ENCODE results near the gene KAZN.

KAZN gene

GRCh38 chr1:15055736-15056415 is 457.4 kb downstream of the KAZN start:
- no peak for DNase-seq

GRCh38 chr1:15056515-15057285 is 458.2 kb downstream of the KAZN start:
- DNase-seq = peak; percentile 53

GRCh38 chr1:15057834-15058233 is 459.3 kb downstream of the KAZN start:
- no peak for DNase-seq

GRCh38 chr1:15058261-15058660 is 459.8 kb downstream of the KAZN start:
- DNase-seq = no peak

- no peak for DNase-seq
These were observed 461.6 kb downstream of the KAZN start for GRCh38 chr1:15060104-15060503.

GRCh38 chr1:15062479-15063099 is 464.1 kb downstream of the KAZN start:
- DNase-seq = no peak

- DNase-seq = no peak
These were observed 464.9 kb downstream of the KAZN start for GRCh38 chr1:15063346-15063745.

- DNase-seq = no peak
These were observed 465.3 kb downstream of the KAZN start for GRCh38 chr1:15063783-15064182.

- no peak for DNase-seq
These were observed 465.9 kb downstream of the KAZN start for GRCh38 chr1:15064217-15064929.

- no peak for DNase-seq
These were observed 466.8 kb downstream of the KAZN start for GRCh38 chr1:15065291-15065690.

GRCh38 chr1:15065736-15066135 is 467.3 kb downstream of the KAZN start:
- no peak for DNase-seq

- no peak for DNase-seq
These were observed 467.7 kb downstream of the KAZN start for GRCh38 chr1:15066191-15066590.

GRCh38 chr1:15067148-15067547 is 468.7 kb downstream of the KAZN start:
- no peak for DNase-seq

GRCh38 chr1:15068152-15068551 is 469.7 kb downstream of the KAZN start:
- DNase-seq = no peak

GRCh38 chr1:15068997-15069396 is 470.5 kb downstream of the KAZN start:
- DNase-seq = no peak

- no peak for DNase-seq
These were observed 471.8 kb downstream of the KAZN start for GRCh38 chr1:15070145-15070748.

- no peak for DNase-seq
These were observed 473.5 kb downstream of the KAZN start for GRCh38 chr1:15071936-15072335.

- DNase-seq = no peak
These were observed 475.4 kb downstream of the KAZN start for GRCh38 chr1:15073799-15074308.

GRCh38 chr1:15075175-15075574 is 476.7 kb downstream of the KAZN start:
- DNase-seq = no peak

GRCh38 chr1:15075817-15076216 is 477.3 kb downstream of the KAZN start:
- DNase-seq = no peak

- DNase-seq = no peak
These were observed 478.3 kb downstream of the KAZN start for GRCh38 chr1:15076807-15077206.

- no peak for DNase-seq
These were observed 478.9 kb downstream of the KAZN start for GRCh38 chr1:15077384-15077783.

Data from NCI-H226 (cell line).